HL-60 (cell line): ENCODE results near the gene NFU1.

Experiments used
- CTCF ChIP-seq: IDR thresholded peaks from one replicate; pipeline ENCODE4 v1.5.1; 2011; ENCODE audit warnings: low read length, control low read depth, inconsistent platforms; ENCODE audit not compliant: insufficient read depth
- GABPA ChIP-seq: IDR thresholded peaks from 2 replicates; pipeline ENCODE4 v1.6.1; 2012; ENCODE audit warnings: low read depth
- POLR2AphosphoS5 ChIP-seq: IDR thresholded peaks from 2 replicates; pipeline ENCODE4 v1.6.1; 2012; ENCODE audit warnings: low read depth
- REST ChIP-seq: IDR thresholded peaks from 2 replicates; pipeline ENCODE4 v1.6.1; 2012; ENCODE audit warnings: low read depth; ENCODE audit not compliant: insufficient replicate concordance
- SPI1 ChIP-seq: IDR thresholded peaks from 2 replicates; pipeline ENCODE4 v1.6.1; 2012; ENCODE audit warnings: low read depth, mild to moderate bottlenecking, borderline replicate concordance

DNA sequence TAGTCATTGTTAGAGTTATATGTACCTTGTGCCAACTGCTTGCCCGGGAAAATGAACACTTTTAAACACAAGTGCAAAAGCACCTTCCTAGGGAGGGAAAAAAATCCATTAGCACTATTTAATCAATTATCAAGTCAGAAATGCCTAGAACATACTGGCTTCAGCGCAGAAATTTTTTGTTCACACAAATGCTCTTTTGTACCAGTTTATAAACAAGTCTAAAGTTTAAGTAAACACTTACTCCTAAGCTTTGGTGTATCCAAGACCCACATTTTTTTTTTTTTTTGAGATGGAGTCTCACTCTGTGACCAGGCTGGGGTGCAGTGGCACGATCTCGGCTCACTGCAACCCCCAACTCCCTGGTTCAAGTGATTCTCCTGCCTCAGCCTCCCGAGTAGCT is 80.8 kb downstream of the NFU1 start:
- TF ChIP-seq POLR2AphosphoS5 (no peak), CTCF (no peak), REST (no peak), GABPA (no peak), SPI1 (no peak)
